SK-N-SH (cell line): ENCODE data around the gene ZNF592. TPM values are rescaled to one million over a fixed set of nuclear protein-coding genes. Genes with fewer than 3 reads are reported as not detected.

ENCODE experiments used
- CTCF ChIA-PET: fragments of 300-600, 350-600 bp; formaldehyde crosslinking; extraction: SDS; loops from one replicate; lab custom pipeline; 2021; lab: Yijun Ruan, JAX
- POLR2A ChIA-PET: fragments of 350-600 bp; sonication (Branson Sonifier 250); formaldehyde crosslinking; extraction: SDS; loops from one replicate; lab custom pipeline; 2020; ENCODE audit warnings: antibody characterized with exemption, inconsistent platforms; lab: Yijun Ruan, JAX
- DNase-seq: peaks from one replicate; pipeline ENCODE4 v3.0.0; 2012
- H2AFZ ChIP-seq: fragments of 200-600 bp; sonication (generic); 2 replicates; pipeline ENCODE4 v1.8.1; 2016; ENCODE audit warnings: antibody characterized with exemption, mild to moderate bottlenecking, low read depth
- H3F3A ChIP-seq: fragments of 200-600 bp; sonication (generic); replicated peaks from 2 replicates; pipeline ENCODE3; 2016; ENCODE audit warnings: antibody characterized with exemption, mild to moderate bottlenecking; ENCODE audit not compliant: insufficient read depth
- H3K27ac ChIP-seq, 2 experiments: fragments of 200-500 bp in 1 of 2; fragments of 200-600 bp in 1 of 2; sonication (Bioruptor generic) in 1 of 2; sonication (generic), shearing (Covaris generic) in 1 of 2; 2 replicates each; pipeline versions ENCODE4 v1.5.1 to v1.6.1; 2014 to 2016; ENCODE audit warnings: low read depth in 2 of 2, inconsistent platforms in 1 of 2, low read length in 1 of 2, mild to moderate bottlenecking in 1 of 2, mixed read lengths in 1 of 2
- H3K27me3 ChIP-seq: fragments of 200-600 bp; sonication (generic), shearing (Covaris generic); 2 replicates; pipeline ENCODE4 v1.6.1; 2016; ENCODE audit warnings: mixed run types; ENCODE audit not compliant: insufficient read depth
- H3K36me3 ChIP-seq, 2 experiments: fragments of 200-500 bp in 1 of 2; fragments of 200-600 bp in 1 of 2; sonication (Bioruptor generic) in 1 of 2; sonication (generic) in 1 of 2; replicated peaks in 1 of 2; 2 replicates each; pipeline versions ENCODE3 to v1.5.1; 2014 to 2016; ENCODE audit warnings: low read length in 1 of 2, mild to moderate bottlenecking in 1 of 2; ENCODE audit not compliant: insufficient read depth in 2 of 2, control insufficient read depth in 1 of 2
- H3K4me1 ChIP-seq, 2 experiments: fragments of 200-500 bp in 1 of 2; fragments of 200-600 bp in 1 of 2; sonication (Bioruptor generic) in 1 of 2; sonication (generic), shearing (Covaris generic) in 1 of 2; 2 replicates each; pipeline versions ENCODE4 v1.5.1 to v1.6.1; 2014 to 2016; ENCODE audit warnings: low read depth in 1 of 2, low read length in 1 of 2, mixed run types in 1 of 2; ENCODE audit not compliant: insufficient read depth in 2 of 2, control insufficient read depth in 1 of 2
- H3K4me2 ChIP-seq: fragments of 200-600 bp; sonication (generic), shearing (Covaris generic); 2 replicates; pipeline ENCODE4 v1.6.1; 2017; ENCODE audit warnings: mixed run types
- H3K4me3 ChIP-seq, 2 experiments: fragments of 200-500 bp in 1 of 2; fragments of 200-600 bp in 1 of 2; sonication (Bioruptor generic) in 1 of 2; sonication (generic), shearing (Covaris generic) in 1 of 2; 2 replicates each; pipeline versions ENCODE4 v1.5.1 to v1.8.1; 2014 to 2016; ENCODE audit warnings: low read depth in 2 of 2, inconsistent platforms in 1 of 2, low read length in 1 of 2, mild to moderate bottlenecking in 1 of 2, mixed read lengths in 1 of 2, moderate library complexity in 1 of 2
- H3K79me2 ChIP-seq: fragments of 200-600 bp; sonication (generic); 2 replicates; pipeline ENCODE4 v1.8.1; 2017; ENCODE audit warnings: mild to moderate bottlenecking; ENCODE audit not compliant: insufficient read depth
- H3K9ac ChIP-seq: fragments of 200-600 bp; sonication (generic); 2 replicates; pipeline ENCODE4 v1.6.1; 2017; ENCODE audit warnings: mixed run types
- H3K9me2 ChIP-seq: fragments of 200-600 bp; sonication (generic); 2 replicates; pipeline ENCODE4 v1.6.1; 2017; ENCODE audit warnings: mixed run types
- H3K9me3 ChIP-seq: fragments of 200-600 bp; sonication (generic); 2 replicates; pipeline ENCODE4 v1.6.1; 2017; ENCODE audit warnings: mixed run types, mild to moderate bottlenecking, moderate library complexity
- H4K20me1 ChIP-seq: fragments of 200-600 bp; sonication (generic); 2 replicates; pipeline ENCODE4 v1.6.1; 2017; ENCODE audit warnings: mild to moderate bottlenecking, mixed run types; ENCODE audit not compliant: insufficient read depth
- MXI1 ChIP-seq: IDR thresholded peaks from 2 replicates; pipeline ENCODE4 v1.6.1; 2012; ENCODE audit warnings: mild to moderate bottlenecking, low read depth, low read length, improper control_type of control experiment
- NRF1 ChIP-seq: IDR thresholded peaks from 2 replicates; pipeline ENCODE4 v1.6.1; 2012; ENCODE audit warnings: low read depth, mild to moderate bottlenecking, low read length
- REST ChIP-seq: IDR thresholded peaks from 2 replicates; pipeline ENCODE4 v1.6.1; 2012; ENCODE audit warnings: mild to moderate bottlenecking, low read depth, low read length, moderate library complexity
- RXRA ChIP-seq: IDR thresholded peaks from 2 replicates; pipeline ENCODE4 v1.4.0; 2012; ENCODE audit warnings: low read depth, mild to moderate bottlenecking, borderline replicate concordance
- USF2 ChIP-seq: fragments of 150-350 bp; IDR thresholded peaks from 2 replicates; pipeline ENCODE4 v1.6.1; 2017; ENCODE audit warnings: antibody characterized with exemption, low read length, low read depth, borderline replicate concordance
- YY1 ChIP-seq: IDR thresholded peaks from 2 replicates; pipeline ENCODE4 v1.4.0; 2012; ENCODE audit warnings: low read depth, mild to moderate bottlenecking
- WGBS: methylation state at CpG from one replicate; pipeline ENCODE4 v1.1.6; 2017; ENCODE audit warnings: low lambda C conversion rate; 5-methylcytosine and 5-hydroxymethylcytosine counted together
- polyA plus RNA-seq, 3 experiments: library from polyadenylated mRNA; depleted of rRNA; stranded (reverse); fragments of >200 nt; gene quantifications; 2 replicates each; pipeline ENCODE4 v1.2.3, GENCODE V29; 2012

The ZNF592 gene
- 8.0 and 8.7 TPM in 2 replicates for polyA plus RNA-seq (2012; rRNA removed)
- 4.2 and 5.8 TPM in 2 replicates for polyA plus RNA-seq (2012; cell fraction: cytosol; rRNA removed)
- 18.7 and 18.8 TPM in 2 replicates for polyA plus RNA-seq (2012; cell fraction: nucleus; rRNA removed)

- Histone ChIP-seq H3K4me3 (peak within 1 kb of the TSS; percentile 82 to 90), H3K79me2 (peaks cover 66% of the 10 kb centered on the region), H2AFZ (peak within 1 kb of the TSS; percentile 90), H3K9ac (peak within 1 kb of the TSS; percentile 88), H3K27ac (peak within 1 kb of the TSS; percentile 93 to 95), H3K27me3 (no peaks in the 10 kb centered on the region), H3K9me2 (no peaks in the 10 kb centered on the region), H3K9me3 (no peaks in the 10 kb centered on the region), H3F3A (peaks cover 15% of the 10 kb centered on the region), H4K20me1 (peaks cover 41% of the 10 kb centered on the region), H3K4me1 (peaks cover 7 to 21% of the 10 kb centered on the region in 2 experiments; a peak in 3 of 4 replicates), H3K36me3 (no peaks in the 10 kb centered on the region), H3K4me2 (peak within 1 kb of the TSS; percentile 95)
- ChIA-PET CTCF (interaction anchor here (0.9 to 2.5 kb wide), 10 partner anchors 16 to 180 kb away, joined by 3 to 10 read pairs (median 4); partner anchors contain the start of gene SEC11A), POLR2A (interaction anchor here (0.8 to 2.5 kb wide), 7 partner anchors 32 to 296 kb away, joined by 3 to 14 read pairs (median 3); partner anchors contain the start of genes SEC11A and WDR73)
- no CpG with 5 or more reads among the region's 127 CpGs for WGBS
- peak; percentile 92 for DNase-seq
- TF ChIP-seq MXI1, result peak; percentile 55; the same call in 1 of the 2 replicates
- no peak for TF ChIP-seq RXRA
- peak; percentile 73 for TF ChIP-seq YY1
- TF ChIP-seq NRF1, result 0 out of 2 replicates have a peak, but pooled peaks have one; percentile 37
- TF ChIP-seq USF2, result no peak
Observed at GRCh38 chr15:84748274-84749110, at the start of gene ZNF592. ZNF592 (plus strand) TSS chr15:84748592; CDS start chr15:84782676, 34,084 bp downstream.

- Histone ChIP-seq H3K9me3 (no peaks in the 10 kb centered on the region), H4K20me1 (peaks cover 94% of the 10 kb centered on the region), H3F3A (peaks cover 12% of the 10 kb centered on the region), H3K4me3 (no peak overlapping the region), H3K9ac (no peak overlapping the region), H3K27me3 (no peaks in the 10 kb centered on the region), H2AFZ (no peak overlapping the region), H3K36me3 (peaks cover 2 to 8% of the 10 kb centered on the region in 2 experiments), H3K4me1 (no peaks in the 10 kb centered on the region; a peak in 1 of 4 replicates), H3K9me2 (no peaks in the 10 kb centered on the region), H3K27ac (no peak overlapping the region), H3K4me2 (no peak overlapping the region), H3K79me2 (peaks cover 100% of the 10 kb centered on the region)
- CTCF ChIA-PET, result no interaction called here
- WGBS, result 88% methylated on average over 8 of the region's 8 CpGs
- POLR2A ChIA-PET, result no interaction called here
- no peak for DNase-seq
- TF ChIP-seq REST (no peak), NRF1 (no peak)
- TF ChIP-seq, all 33 proteins: peak for 0
Observed at GRCh38 chr15:84699538-84700191, 48.7 kb upstream of the ZNF592 start.
